HepG2 (cell line): ENCODE measurements around the gene MTCH2. TPM values are rescaled to one million over a fixed set of nuclear protein-coding genes. Genes with fewer than 3 reads are reported as not detected.

Source experiments
- ATAC-seq: fragments of 200-7000 bp; cut with Tn5 transposase; 3 replicates; pipeline ENCODE4 v1.9.1; 2020; ENCODE audit warnings: mild to moderate bottlenecking, moderate library complexity
- BruUV-seq: library from RNA; stranded (reverse); fragments of 400-500 nt; replicated peaks from 2 replicates; lab custom pipeline; 2021; lab: Mats Ljungman, UMichigan
- CTCF ChIA-PET: fragments of 300-600 bp; formaldehyde crosslinking; extraction: SDS; loops from one replicate; lab custom pipeline; 2021; ENCODE audit warnings: low total read pairs, inconsistent platforms, low intra/inter-chr PET ratio; lab: Yijun Ruan, JAX
- POLR2A ChIA-PET: fragments of 350-600 bp; sonication (Branson Sonifier 250); formaldehyde crosslinking; loops from one replicate; lab custom pipeline; 2020; ENCODE audit warnings: antibody characterized with exemption, inconsistent platforms; lab: Yijun Ruan, JAX
- DNase-seq: peaks from one replicate; pipeline ENCODE4 v3.0.0-alpha.2; 2015; ENCODE audit warnings: low spot score
- FAIRE-seq: peaks from 3 replicates; lab custom pipeline; 2011; peaks lifted over from hg19 to GRCh38; lab: Jason Lieb, UNC
- H2AFZ ChIP-seq: one replicate; pipeline ENCODE4 v1.6.1; 2011; ENCODE audit warnings: low read length, inconsistent platforms
- H3K27ac ChIP-seq: fragments of 300-600 bp; 3 replicates; pipeline ENCODE4 v1.8.0; 2011; ENCODE audit warnings: mixed run types, mild to moderate bottlenecking, mixed read lengths, low read length, inconsistent platforms; ENCODE audit not compliant: insufficient read depth; ENCODE audit errors: extremely low read length
- H3K27me3 ChIP-seq, 2 experiments: fragments of 200-600 bp in 1 of 2; 2 replicates in 1 of 2; 3 replicates in 1 of 2; pipeline versions ENCODE4 v1.6.0 to v1.8.0; 2011; ENCODE audit warnings: low read length in 2 of 2, mild to moderate bottlenecking in 2 of 2, moderate library complexity in 2 of 2, inconsistent platforms in 1 of 2; ENCODE audit not compliant: insufficient read depth in 2 of 2, control insufficient read depth in 1 of 2
- H3K36me3 ChIP-seq, 2 experiments: fragments of 200-600 bp in 1 of 2; replicated peaks in 1 of 2; 2 replicates in 1 of 2; 3 replicates in 1 of 2; pipeline versions ENCODE4 v1.5.1 to v1.8.0; 2011; ENCODE audit warnings: low read length in 2 of 2, inconsistent platforms in 1 of 2; ENCODE audit not compliant: insufficient read depth in 2 of 2, control insufficient read depth in 1 of 2
- H3K4me1 ChIP-seq: 2 replicates; pipeline ENCODE4 v1.5.1; 2012; ENCODE audit warnings: low read length, inconsistent platforms; ENCODE audit not compliant: insufficient read depth
- H3K4me2 ChIP-seq: 2 replicates; pipeline ENCODE4 v1.6.0; 2011; ENCODE audit warnings: low read depth, low read length, inconsistent platforms
- H3K4me3 ChIP-seq, 3 experiments: fragments of 200-600 bp in 1 of 3; sonication (generic), shearing (Covaris generic) in 1 of 3; replicated peaks in 1 of 3; 2 replicates each; pipeline ENCODE4 v1.5.1; 2011 to 2016; ENCODE audit warnings: low read length in 3 of 3, inconsistent platforms in 2 of 3, low read depth in 2 of 3, mild to moderate bottlenecking in 2 of 3, control low read depth in 1 of 3, mixed read lengths in 1 of 3; ENCODE audit not compliant: insufficient read depth in 1 of 3
- H3K79me2 ChIP-seq: one replicate; pipeline ENCODE4 v1.6.1; 2011; ENCODE audit warnings: low read length, inconsistent platforms; ENCODE audit not compliant: insufficient read depth
- H3K9ac ChIP-seq: 2 replicates; pipeline ENCODE4 v1.6.0; 2011; ENCODE audit warnings: mild to moderate bottlenecking, low read depth, low read length, inconsistent platforms; ENCODE audit not compliant: insufficient read depth
- H3K9me3 ChIP-seq: 2 replicates; pipeline ENCODE4 v1.5.1; 2012; ENCODE audit warnings: mild to moderate bottlenecking, low read length
- H4K20me1 ChIP-seq: 2 replicates; pipeline ENCODE4 v1.6.0; 2011; ENCODE audit warnings: inconsistent platforms, mild to moderate bottlenecking, low read length, moderate library complexity; ENCODE audit not compliant: insufficient read depth
- CEBPG ChIP-seq: IDR thresholded peaks from 2 replicates; pipeline ENCODE4 v1.6.1; 2016
- GABPB1 ChIP-seq: IDR thresholded peaks from 2 replicates; pipeline ENCODE4 v1.6.1; 2016; ENCODE audit warnings: mild to moderate bottlenecking, missing genetic modification reagents, moderate library complexity, missing compliant biosample characterization
- GATAD2A ChIP-seq: IDR thresholded peaks from 2 replicates; pipeline ENCODE4 v1.6.1; 2016
- GPN1 ChIP-seq: sonication (generic); formaldehyde crosslinking; IDR thresholded peaks from 2 replicates; pipeline ENCODE4 v1.5.1; 2020; ENCODE audit warnings: missing genetic modification reagents, borderline replicate concordance
- HNF4A ChIP-seq: sonication (generic); formaldehyde crosslinking; IDR thresholded peaks from 2 replicates; pipeline ENCODE4 v1.4.0; 2020; ENCODE audit warnings: missing genetic modification reagents
- ISX ChIP-seq: sonication (generic); formaldehyde crosslinking; conservative IDR thresholded peaks from 2 replicates; pipeline ENCODE4 v1.5.0; 2020; ENCODE audit warnings: missing genetic modification reagents
- NR2C2 ChIP-seq: sonication (generic); formaldehyde crosslinking; IDR thresholded peaks from 2 replicates; pipeline ENCODE4 v1.4.0; 2020; ENCODE audit warnings: missing genetic modification reagents, mild to moderate bottlenecking, moderate library complexity, borderline replicate concordance
- RBAK ChIP-seq: sonication (generic); formaldehyde crosslinking; IDR thresholded peaks from 2 replicates; pipeline ENCODE4 v1.5.1; 2020; ENCODE audit warnings: mild to moderate bottlenecking, missing genetic modification reagents
- REPIN1 ChIP-seq: sonication (generic); formaldehyde crosslinking; IDR thresholded peaks from 2 replicates; pipeline ENCODE4 v1.8.0; 2022; ENCODE audit warnings: missing genetic modification reagents, low read depth, mild to moderate bottlenecking, borderline replicate concordance
- SMAD3 ChIP-seq: sonication (generic); formaldehyde crosslinking; IDR thresholded peaks from 2 replicates; pipeline ENCODE4 v1.4.0; 2020; ENCODE audit warnings: missing genetic modification reagents
- ZBTB34 ChIP-seq: sonication (generic); formaldehyde crosslinking; IDR thresholded peaks from 2 replicates; pipeline ENCODE4 v1.8.0; 2022; ENCODE audit warnings: mild to moderate bottlenecking, missing genetic modification reagents
- ZIK1 ChIP-seq: sonication (generic); formaldehyde crosslinking; IDR thresholded peaks from 2 replicates; pipeline ENCODE4 v1.5.0; 2020; ENCODE audit warnings: mild to moderate bottlenecking, low read depth, missing genetic modification reagents, borderline replicate concordance
- ZNF230 ChIP-seq: sonication (generic); formaldehyde crosslinking; IDR thresholded peaks from 2 replicates; pipeline ENCODE4 v1.4.0; 2020; ENCODE audit warnings: mild to moderate bottlenecking, missing genetic modification reagents
- ZNF282 ChIP-seq: fragments of 450-650 bp; IDR thresholded peaks from 2 replicates; pipeline ENCODE4 v1.6.1; 2018; ENCODE audit not compliant: partially characterized antibody
- WGBS: methylation state at CpG from one replicate; pipeline ENCODE4 v1.1.6; 2017; ENCODE audit warnings: low lambda C conversion rate; 5-methylcytosine and 5-hydroxymethylcytosine counted together
- in situ Hi-C: cut with HindIII; loops from 2 replicates; pipeline ENCODE4 v1.10.0; 2017; ENCODE audit warnings: low pct_unique_long_range_greater_than_20kb; ENCODE audit not compliant: extremely low pct_ligation_motif_present
- intact Hi-C: fragments of 100-400 bp; cut with micrococcal nuclease; formaldehyde crosslinking; loops from one replicate; pipeline ENCODE4 v1.10.0; 2022; ENCODE audit not compliant: unreplicated experiment
- polyA plus RNA-seq, 8 experiments: library from polyadenylated mRNA; depleted of rRNA in 3 of 8; stranded (reverse) in 7 of 8; unstranded in 1 of 8; fragments of >200 nt; fragmentation: Illumina TruSeq in 4 of 8; extraction: Trizol in 4 of 8; gene quantifications; 2 replicates each; pipeline versions ENCODE4 v1.2.1 to v1.2.3, GENCODE V29; 2011 to 2016; ENCODE audit warnings: low read depth in 4 of 8, missing spikeins in 1 of 8, mixed read lengths in 1 of 8; ENCODE audit not compliant: insufficient read depth in 1 of 8
- total RNA-seq, 5 experiments: library from RNA; depleted of rRNA; stranded (reverse); fragments of >200 nt; fragmentation: Illumina TruSeq; extraction: Trizol; gene quantifications; 2 replicates each; pipeline ENCODE4 v1.2.3, GENCODE V29; 2016; ENCODE audit warnings: low read depth in 1 of 5
- TF ChIP-seq, protein P1 (sequence below): sonication (generic); formaldehyde crosslinking; IDR thresholded peaks from 2 replicates; pipeline ENCODE4 v1.5.1; 2020; ENCODE audit warnings: missing genetic modification reagents, mild to moderate bottlenecking, borderline replicate concordance

MTCH2 gene
- total and polyA plus RNA-seq, 2 of the 13 experiments (the other 11 are each of a cell fraction or from before 2014, with no cell fraction given): 112 to 272 TPM

GRCh38 chr11:47606731-47607130 lies 35.6 kb downstream of the MTCH2 start:
- in situ Hi-C loops (no loop called here), intact Hi-C loops (no loop called here)
- ChIA-PET CTCF (no interaction called here), POLR2A (no interaction called here)
- H2AFZ ChIP-seq: no peak overlapping the region
- no peaks in the 10 kb centered on the region for H3K79me2 ChIP-seq
- no peak for TF ChIP-seq GPN1 (CRISPR knock-in tag)
- no peak for TF ChIP-seq GABPB1
- no peak overlapping the region for H3K4me2 ChIP-seq
- no peak overlapping the region for H3K4me3 ChIP-seq
- H3K4me1 ChIP-seq: peaks cover 16% of the 10 kb centered on the region
- no peak for DNase-seq
- no peak overlapping the region for H3K27ac ChIP-seq
- ATAC-seq: peak; percentile 27
- H3K9ac ChIP-seq: no peak overlapping the region
- H4K20me1 ChIP-seq: no peaks in the 10 kb centered on the region
- WGBS: 72% methylated on average over 5 of the region's 5 CpGs
- BruUV-seq: no TSS peak
- H3K27me3 ChIP-seq: no peaks in the 10 kb centered on the region
- FAIRE-seq: no peak
- no peaks in the 10 kb centered on the region for H3K9me3 ChIP-seq
- H3K36me3 ChIP-seq: no peaks in the 10 kb centered on the region

DNA sequence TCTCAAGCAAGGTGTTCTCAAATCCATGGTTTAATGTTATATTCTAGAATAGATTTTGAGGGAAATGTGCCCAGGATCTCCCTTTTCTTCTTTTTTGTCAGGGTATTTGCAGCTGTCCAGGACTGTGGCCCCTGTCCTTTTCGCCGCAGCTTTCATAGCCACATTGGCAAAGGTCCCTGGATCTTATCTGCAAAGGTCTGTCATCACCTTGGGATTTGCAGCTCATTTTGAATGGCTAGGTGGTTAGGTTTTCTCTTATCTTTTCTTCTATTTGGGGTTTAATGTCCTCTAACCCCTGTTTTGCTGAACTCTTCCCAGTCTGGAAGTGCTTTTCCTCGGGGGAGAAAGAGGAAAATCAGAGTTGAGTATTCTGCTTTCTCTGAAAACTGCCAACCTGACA lies 36.4 kb downstream of the MTCH2 start:
- ATAC-seq (no peak), FAIRE-seq (no peak), DNase-seq (no peak)
- Histone ChIP-seq H4K20me1 (no peaks in the 10 kb centered on the region), H3K9me3 (no peaks in the 10 kb centered on the region), H3K9ac (no peak overlapping the region), H3K36me3 (no peaks in the 10 kb centered on the region), H3K27me3 (no peaks in the 10 kb centered on the region), H3K27ac (no peak overlapping the region), H2AFZ (no peak overlapping the region), H3K4me2 (no peak overlapping the region), H3K4me1 (peaks cover 16% of the 10 kb centered on the region), H3K4me3 (no peak overlapping the region), H3K79me2 (no peaks in the 10 kb centered on the region)
- intact Hi-C loops: no loop called here
- CTCF ChIA-PET: no interaction called here
- BruUV-seq: no TSS peak
- POLR2A ChIA-PET: no interaction called here
- in situ Hi-C loops: no loop called here
- WGBS: 55% methylated on average over 3 of the region's 3 CpGs
- TF ChIP-seq ZNF282 (no peak), SMAD3 (CRISPR knock-in tag) (no peak), RBAK (CRISPR knock-in tag) (no peak), REPIN1 (CRISPR knock-in tag) (no peak), ZIK1 (CRISPR knock-in tag) (no peak), NR2C2 (CRISPR knock-in tag) (no peak), CEBPG (no peak), ISX (CRISPR knock-in tag) (no peak), ZBTB34 (no peak), HNF4A (no peak), GATAD2A (no peak), ZNF230 (CRISPR knock-in tag) (no peak)
- TF ChIP-seq, protein P1, sequence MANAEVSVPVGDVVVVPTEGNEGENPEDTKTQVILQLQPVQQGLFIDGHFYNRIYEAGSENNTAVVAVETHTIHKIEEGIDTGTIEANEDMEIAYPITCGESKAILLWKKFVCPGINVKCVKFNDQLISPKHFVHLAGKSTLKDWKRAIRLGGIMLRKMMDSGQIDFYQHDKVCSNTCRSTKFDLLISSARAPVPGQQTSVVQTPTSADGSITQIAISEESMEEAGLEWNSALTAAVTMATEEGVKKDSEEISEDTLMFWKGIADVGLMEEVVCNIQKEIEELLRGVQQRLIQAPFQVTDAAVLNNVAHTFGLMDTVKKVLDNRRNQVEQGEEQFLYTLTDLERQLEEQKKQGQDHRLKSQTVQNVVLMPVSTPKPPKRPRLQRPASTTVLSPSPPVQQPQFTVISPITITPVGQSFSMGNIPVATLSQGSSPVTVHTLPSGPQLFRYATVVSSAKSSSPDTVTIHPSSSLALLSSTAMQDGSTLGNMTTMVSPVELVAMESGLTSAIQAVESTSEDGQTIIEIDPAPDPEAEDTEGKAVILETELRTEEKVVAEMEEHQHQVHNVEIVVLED (CRISPR knock-in tag): no peak
